ENCODE measurements around the gene NLK. TPM values are rescaled to one million over a fixed set of nuclear protein-coding genes. Genes with fewer than 3 reads are reported as not detected.

NLK gene
- total RNA-seq = 4.6 and 9.6 TPM in 2 replicates

GRCh38 chr17:28042657-28042720, at the start of gene NLK:
NLK (plus strand) TSS chr17:28042677; CDS start chr17:28042874, 197 bp downstream.

Other genes starting within 250 kb of the NLK start
- not detected in 2 replicates for gene NOS2, start 242.1 kb upstream of the NLK start, total RNA-seq
- gene LYRM9, start 149.3 kb upstream of the NLK start, total RNA-seq = 3.7 and 7.4 TPM in 2 replicates